Mesothelial cell of epicardium (in vitro differentiated cells): ENCODE measurements around the gene SLC9A9. TPM values are rescaled to one million over a fixed set of nuclear protein-coding genes. Genes with fewer than 3 reads are reported as not detected.

ENCODE experiments used
- DNase-seq, 2 experiments: peaks; one replicate each; pipeline ENCODE4 v3.0.0; 2021; ENCODE audit warnings: low spot score in 2 of 2; ENCODE audit not compliant: unreplicated experiment in 2 of 2
- H3K27ac Mint-ChIP-seq: 2 replicates; pipeline ENCODE4 v1.8.0; 2021; ENCODE audit warnings: mixed read lengths
- H3K27me3 Mint-ChIP-seq: 2 replicates; pipeline ENCODE4 v1.8.0; 2021; ENCODE audit warnings: low read depth, mixed read lengths
- H3K36me3 Mint-ChIP-seq: 2 replicates; pipeline ENCODE4 v1.8.0; 2021; ENCODE audit warnings: mixed read lengths
- H3K4me1 Mint-ChIP-seq: 2 replicates; pipeline ENCODE4 v1.8.0; 2021; ENCODE audit warnings: mixed read lengths
- H3K4me3 Mint-ChIP-seq: 2 replicates; pipeline ENCODE4 v1.8.0; 2021; ENCODE audit warnings: mild to moderate bottlenecking, moderate library complexity, mixed read lengths
- H3K9me3 Mint-ChIP-seq: 2 replicates; pipeline ENCODE4 v1.8.0; 2021; ENCODE audit warnings: mixed read lengths
- total RNA-seq: library from RNA; stranded (reverse); gene quantifications from 3 replicates; pipeline ENCODE4 v1.2.1, GENCODE V29; 2021
- TF ChIP-seq, protein P1 (sequence below): fragments of 200-600 bp; sonication (generic); IDR thresholded peaks from one replicate; pipeline ENCODE4 v1.5.0; 2021; ENCODE audit warnings: antibody characterized with exemption; ENCODE audit not compliant: unreplicated experiment

The SLC9A9 gene
- total RNA-seq, 1 donor from 2014 or later: 2.7 TPM

DNA sequence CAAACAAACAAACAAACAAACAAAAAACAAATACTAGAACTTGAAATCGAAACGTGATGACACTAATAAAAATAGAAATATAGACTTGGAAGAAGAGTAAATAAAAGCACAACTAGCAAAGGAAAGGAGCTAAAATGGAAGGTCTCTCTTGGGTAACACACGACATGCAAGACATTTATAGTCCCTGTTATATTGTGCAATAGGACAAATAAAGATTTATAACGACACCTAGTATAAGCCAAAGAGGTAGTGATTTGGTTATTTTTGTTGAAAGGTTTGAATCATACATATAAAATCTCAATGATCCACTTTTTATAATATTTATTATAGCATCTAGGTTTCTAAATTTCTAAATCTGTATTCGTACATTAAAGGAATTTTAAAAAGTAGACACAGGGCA is 379.1 kb downstream of the SLC9A9 start:
- no peak for DNase-seq
- H3K9me3 Mint-ChIP-seq: no peaks in the 10 kb centered on the region
- H3K4me3 Mint-ChIP-seq: no peak overlapping the region
- H3K27ac Mint-ChIP-seq: no peak overlapping the region
- H3K27me3 Mint-ChIP-seq: no peaks in the 10 kb centered on the region
- H3K4me1 Mint-ChIP-seq: no peaks in the 10 kb centered on the region
- TF ChIP-seq, protein P1, sequence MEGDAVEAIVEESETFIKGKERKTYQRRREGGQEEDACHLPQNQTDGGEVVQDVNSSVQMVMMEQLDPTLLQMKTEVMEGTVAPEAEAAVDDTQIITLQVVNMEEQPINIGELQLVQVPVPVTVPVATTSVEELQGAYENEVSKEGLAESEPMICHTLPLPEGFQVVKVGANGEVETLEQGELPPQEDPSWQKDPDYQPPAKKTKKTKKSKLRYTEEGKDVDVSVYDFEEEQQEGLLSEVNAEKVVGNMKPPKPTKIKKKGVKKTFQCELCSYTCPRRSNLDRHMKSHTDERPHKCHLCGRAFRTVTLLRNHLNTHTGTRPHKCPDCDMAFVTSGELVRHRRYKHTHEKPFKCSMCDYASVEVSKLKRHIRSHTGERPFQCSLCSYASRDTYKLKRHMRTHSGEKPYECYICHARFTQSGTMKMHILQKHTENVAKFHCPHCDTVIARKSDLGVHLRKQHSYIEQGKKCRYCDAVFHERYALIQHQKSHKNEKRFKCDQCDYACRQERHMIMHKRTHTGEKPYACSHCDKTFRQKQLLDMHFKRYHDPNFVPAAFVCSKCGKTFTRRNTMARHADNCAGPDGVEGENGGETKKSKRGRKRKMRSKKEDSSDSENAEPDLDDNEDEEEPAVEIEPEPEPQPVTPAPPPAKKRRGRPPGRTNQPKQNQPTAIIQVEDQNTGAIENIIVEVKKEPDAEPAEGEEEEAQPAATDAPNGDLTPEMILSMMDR: no peak
- H3K36me3 Mint-ChIP-seq: no peaks in the 10 kb centered on the region

DNA sequence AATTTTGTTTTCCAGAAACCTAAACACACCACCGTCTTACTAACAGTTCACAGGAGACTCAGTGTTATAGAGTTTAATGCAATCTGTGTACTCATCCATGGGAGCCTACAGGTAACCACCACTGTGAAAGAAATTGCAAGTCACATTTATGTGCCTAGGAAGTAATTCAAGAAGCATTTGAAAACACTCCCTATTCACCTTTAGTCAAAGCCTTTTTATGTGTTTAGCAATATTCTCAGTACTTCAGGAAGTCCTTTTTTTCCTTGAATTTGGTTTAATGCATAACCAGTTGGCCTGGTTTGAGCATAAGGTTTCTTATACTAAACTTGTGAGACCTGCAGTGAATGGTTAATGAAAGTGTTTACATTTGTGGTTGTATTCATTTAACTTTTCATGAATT is 382.6 kb downstream of the SLC9A9 start:
- DNase-seq: no peak
- Mint-ChIP-seq H3K9me3 (no peaks in the 10 kb centered on the region), H3K27ac (no peak overlapping the region), H3K4me3 (no peak overlapping the region), H3K4me1 (no peaks in the 10 kb centered on the region), H3K36me3 (no peaks in the 10 kb centered on the region), H3K27me3 (no peaks in the 10 kb centered on the region)
- TF ChIP-seq, protein P1: no peak

DNA sequence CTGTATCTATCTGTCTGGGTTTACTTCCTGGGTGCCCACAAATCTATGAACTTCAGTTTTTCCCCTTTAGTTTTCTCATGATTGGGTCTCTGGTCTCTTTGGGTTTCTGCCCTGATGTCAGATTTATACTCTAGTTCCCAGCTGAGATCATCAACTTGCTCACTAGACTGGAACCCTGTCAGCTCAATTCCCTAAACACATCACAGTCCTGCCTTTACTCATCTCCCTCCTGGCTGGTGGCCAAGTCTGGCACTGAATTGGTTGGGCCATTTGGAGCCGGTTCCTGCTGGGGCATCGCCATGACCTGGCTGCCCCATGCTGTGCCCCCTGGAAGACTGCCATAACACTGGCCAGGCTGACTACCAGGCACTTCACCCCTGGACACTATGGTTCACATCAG is 383.4 kb downstream of the SLC9A9 start:
- no peak overlapping the region for H3K27ac Mint-ChIP-seq
- H3K27me3 Mint-ChIP-seq: no peaks in the 10 kb centered on the region
- H3K9me3 Mint-ChIP-seq: no peaks in the 10 kb centered on the region
- TF ChIP-seq, protein P1: no peak
- H3K4me1 Mint-ChIP-seq: no peaks in the 10 kb centered on the region
- no peak for DNase-seq
- H3K36me3 Mint-ChIP-seq: no peaks in the 10 kb centered on the region
- no peak overlapping the region for H3K4me3 Mint-ChIP-seq

DNA sequence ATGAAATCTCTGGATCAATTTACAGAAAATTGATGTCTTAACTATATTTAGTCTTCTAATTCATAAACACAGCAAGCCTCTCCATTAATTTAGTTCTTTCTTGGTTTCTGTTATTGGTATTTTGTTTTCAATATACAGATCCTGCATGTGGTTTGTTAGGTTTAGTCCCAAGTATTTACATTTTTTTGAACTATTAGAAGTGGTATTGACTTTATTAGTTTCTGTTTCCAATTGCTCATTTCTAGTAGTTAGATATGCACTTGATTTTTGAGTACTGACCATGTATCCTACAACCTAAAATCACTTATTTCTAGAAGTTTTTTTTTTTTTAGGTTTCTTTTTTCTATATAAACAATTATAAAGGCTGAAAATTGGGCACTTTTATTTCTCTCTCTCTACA is 392.8 kb downstream of the SLC9A9 start:
- no peaks in the 10 kb centered on the region for H3K36me3 Mint-ChIP-seq
- no peaks in the 10 kb centered on the region for H3K4me1 Mint-ChIP-seq
- no peak overlapping the region for H3K27ac Mint-ChIP-seq
- no peak overlapping the region for H3K4me3 Mint-ChIP-seq
- no peak for DNase-seq
- H3K9me3 Mint-ChIP-seq: peaks cover 29% of the 10 kb centered on the region
- H3K27me3 Mint-ChIP-seq: no peaks in the 10 kb centered on the region
- TF ChIP-seq, protein P1: no peak

DNA sequence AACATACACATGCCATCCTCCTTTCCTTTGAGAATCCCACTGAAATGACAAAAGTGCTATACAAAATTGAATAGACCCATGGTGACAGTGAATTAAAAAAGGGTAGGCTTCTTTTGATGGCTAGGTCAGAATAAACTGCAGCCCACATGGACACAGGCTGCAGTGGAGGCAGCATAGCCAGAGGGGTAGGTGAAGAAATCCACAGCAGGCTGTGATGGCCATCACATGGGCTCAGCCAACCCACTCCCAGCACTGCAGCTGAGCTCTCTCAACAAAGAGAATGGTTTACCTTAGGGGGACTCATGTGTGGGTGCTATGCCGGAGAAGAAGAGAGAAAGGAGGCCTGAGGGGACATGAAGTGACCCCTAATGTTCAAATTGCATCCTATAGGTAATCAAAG is 397.6 kb downstream of the SLC9A9 start:
- Mint-ChIP-seq H3K4me1 (no peaks in the 10 kb centered on the region), H3K27me3 (no peaks in the 10 kb centered on the region), H3K4me3 (no peak overlapping the region), H3K27ac (no peak overlapping the region), H3K9me3 (peaks cover 11% of the 10 kb centered on the region), H3K36me3 (no peaks in the 10 kb centered on the region)
- no peak for DNase-seq
- TF ChIP-seq, protein P1: no peak

DNA sequence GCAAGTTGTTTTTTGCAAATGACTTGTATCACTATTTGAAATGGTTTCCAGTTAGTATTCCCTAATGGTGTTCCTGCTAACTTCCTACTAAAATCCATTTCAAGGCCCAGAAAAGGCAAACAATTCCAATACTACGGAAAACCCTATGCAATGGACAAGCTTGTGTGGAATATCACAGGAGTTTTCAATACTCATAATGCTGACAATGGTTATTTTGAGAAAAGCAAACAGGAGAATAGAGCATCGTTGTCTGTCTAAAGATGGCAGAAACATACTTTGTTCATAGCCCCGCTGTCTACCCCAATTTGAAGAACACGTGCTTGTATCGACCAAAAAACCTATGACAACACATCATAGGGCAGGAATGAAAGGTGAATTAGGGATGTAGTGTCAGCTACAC is 400.8 kb downstream of the SLC9A9 start:
- Mint-ChIP-seq H3K4me3 (no peak overlapping the region), H3K36me3 (no peaks in the 10 kb centered on the region), H3K4me1 (no peaks in the 10 kb centered on the region), H3K9me3 (no peaks in the 10 kb centered on the region), H3K27ac (no peak overlapping the region), H3K27me3 (no peaks in the 10 kb centered on the region)
- TF ChIP-seq, protein P1: no peak
- no peak for DNase-seq
